NCI-H1092 treated with DMSO at 0.1 percent for 48 hours (cell line): Measurements from ENCODE around the gene ZNF606.

Source experiments
- DNase-seq: peaks from one replicate; lab custom pipeline; 2025; lab: John Stamatoyannopoulos, UW

ZNF606 gene

GRCh38 chr19:57927587-57927986 is 75.0 kb downstream of the ZNF606 start:
- DNase-seq, result no peak
